ENCODE results near the gene TTC7B.

DNA sequence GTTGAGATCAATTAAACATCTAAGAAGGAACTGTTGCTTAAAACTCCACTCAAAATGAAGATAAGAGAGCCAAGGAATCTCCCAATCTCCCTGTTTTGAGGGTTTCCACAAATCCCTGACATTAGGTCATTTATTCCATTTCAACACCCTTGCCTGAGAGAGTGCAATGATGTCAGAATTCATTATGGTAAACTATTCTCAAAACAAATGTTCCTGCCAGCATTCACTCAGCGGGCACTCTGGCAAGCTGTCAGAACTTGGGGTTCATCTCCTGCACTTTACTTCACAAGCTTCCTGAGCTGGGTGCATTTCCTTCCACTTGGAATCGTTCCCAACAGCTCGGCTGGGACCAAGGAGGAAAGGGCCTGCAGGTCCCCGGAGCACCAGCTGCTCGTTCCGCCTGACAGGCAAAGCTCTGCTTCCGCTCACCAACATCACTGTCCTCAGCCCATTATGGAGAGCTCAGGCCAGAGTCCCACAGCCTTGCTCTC is 117.8 kb downstream of the TTC7B start:
- TF ChIP-seq EZH2 (IDR thresholded peaks at IDR 0.05; ENCODE audit: low read depth, unreplicated experiment), result no peak
- TF ChIP-seq, protein P1, sequence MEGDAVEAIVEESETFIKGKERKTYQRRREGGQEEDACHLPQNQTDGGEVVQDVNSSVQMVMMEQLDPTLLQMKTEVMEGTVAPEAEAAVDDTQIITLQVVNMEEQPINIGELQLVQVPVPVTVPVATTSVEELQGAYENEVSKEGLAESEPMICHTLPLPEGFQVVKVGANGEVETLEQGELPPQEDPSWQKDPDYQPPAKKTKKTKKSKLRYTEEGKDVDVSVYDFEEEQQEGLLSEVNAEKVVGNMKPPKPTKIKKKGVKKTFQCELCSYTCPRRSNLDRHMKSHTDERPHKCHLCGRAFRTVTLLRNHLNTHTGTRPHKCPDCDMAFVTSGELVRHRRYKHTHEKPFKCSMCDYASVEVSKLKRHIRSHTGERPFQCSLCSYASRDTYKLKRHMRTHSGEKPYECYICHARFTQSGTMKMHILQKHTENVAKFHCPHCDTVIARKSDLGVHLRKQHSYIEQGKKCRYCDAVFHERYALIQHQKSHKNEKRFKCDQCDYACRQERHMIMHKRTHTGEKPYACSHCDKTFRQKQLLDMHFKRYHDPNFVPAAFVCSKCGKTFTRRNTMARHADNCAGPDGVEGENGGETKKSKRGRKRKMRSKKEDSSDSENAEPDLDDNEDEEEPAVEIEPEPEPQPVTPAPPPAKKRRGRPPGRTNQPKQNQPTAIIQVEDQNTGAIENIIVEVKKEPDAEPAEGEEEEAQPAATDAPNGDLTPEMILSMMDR (conservative IDR thresholded peaks at IDR 0.05; ENCODE audit: low read depth in 2 of 2), result no peak
- TF ChIP-seq CREB1 (CRISPR knock-in tag; IDR thresholded peaks at IDR 0.05; ENCODE audit: low read depth), result no peak
- TF ChIP-seq, protein P2, sequence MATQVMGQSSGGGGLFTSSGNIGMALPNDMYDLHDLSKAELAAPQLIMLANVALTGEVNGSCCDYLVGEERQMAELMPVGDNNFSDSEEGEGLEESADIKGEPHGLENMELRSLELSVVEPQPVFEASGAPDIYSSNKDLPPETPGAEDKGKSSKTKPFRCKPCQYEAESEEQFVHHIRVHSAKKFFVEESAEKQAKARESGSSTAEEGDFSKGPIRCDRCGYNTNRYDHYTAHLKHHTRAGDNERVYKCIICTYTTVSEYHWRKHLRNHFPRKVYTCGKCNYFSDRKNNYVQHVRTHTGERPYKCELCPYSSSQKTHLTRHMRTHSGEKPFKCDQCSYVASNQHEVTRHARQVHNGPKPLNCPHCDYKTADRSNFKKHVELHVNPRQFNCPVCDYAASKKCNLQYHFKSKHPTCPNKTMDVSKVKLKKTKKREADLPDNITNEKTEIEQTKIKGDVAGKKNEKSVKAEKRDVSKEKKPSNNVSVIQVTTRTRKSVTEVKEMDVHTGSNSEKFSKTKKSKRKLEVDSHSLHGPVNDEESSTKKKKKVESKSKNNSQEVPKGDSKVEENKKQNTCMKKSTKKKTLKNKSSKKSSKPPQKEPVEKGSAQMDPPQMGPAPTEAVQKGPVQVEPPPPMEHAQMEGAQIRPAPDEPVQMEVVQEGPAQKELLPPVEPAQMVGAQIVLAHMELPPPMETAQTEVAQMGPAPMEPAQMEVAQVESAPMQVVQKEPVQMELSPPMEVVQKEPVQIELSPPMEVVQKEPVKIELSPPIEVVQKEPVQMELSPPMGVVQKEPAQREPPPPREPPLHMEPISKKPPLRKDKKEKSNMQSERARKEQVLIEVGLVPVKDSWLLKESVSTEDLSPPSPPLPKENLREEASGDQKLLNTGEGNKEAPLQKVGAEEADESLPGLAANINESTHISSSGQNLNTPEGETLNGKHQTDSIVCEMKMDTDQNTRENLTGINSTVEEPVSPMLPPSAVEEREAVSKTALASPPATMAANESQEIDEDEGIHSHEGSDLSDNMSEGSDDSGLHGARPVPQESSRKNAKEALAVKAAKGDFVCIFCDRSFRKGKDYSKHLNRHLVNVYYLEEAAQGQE (IDR thresholded peaks at IDR 0.05; ENCODE audit: unreplicated experiment), result no peak
- TF ChIP-seq POLR2AphosphoS5 (IDR thresholded peaks at IDR 0.05; ENCODE audit: low read depth), result no peak
- TF ChIP-seq ZNF114 (CRISPR knock-in tag; IDR thresholded peaks at IDR 0.05), result no peak

All from GM23338 (cell line).